Neural crest cell (in vitro differentiated cells): Measurements from ENCODE around the gene APOO. TPM values are rescaled to one million over a fixed set of nuclear protein-coding genes. Genes with fewer than 3 reads are reported as not detected.

ENCODE experiments used
- DNase-seq: peaks from one replicate; pipeline ENCODE4 v3.0.0; 2021; ENCODE audit warnings: low read depth, mixed read lengths, low spot score
- H3K27ac Mint-ChIP-seq: one replicate; pipeline ENCODE4 v1.8.0; 2021; ENCODE audit warnings: mild to moderate bottlenecking, mixed read lengths; ENCODE audit not compliant: unreplicated experiment
- H3K27me3 Mint-ChIP-seq: 2 replicates; pipeline ENCODE4 v1.8.0; 2021; ENCODE audit warnings: low read depth, mild to moderate bottlenecking, mixed read lengths
- H3K36me3 Mint-ChIP-seq: 2 replicates; pipeline ENCODE4 v1.8.0; 2021; ENCODE audit warnings: low read depth, mild to moderate bottlenecking, mixed read lengths
- H3K4me1 Mint-ChIP-seq: 2 replicates; pipeline ENCODE4 v1.8.0; 2021; ENCODE audit warnings: mixed read lengths
- H3K4me3 Mint-ChIP-seq: one replicate; pipeline ENCODE4 v1.8.0; 2021; ENCODE audit warnings: mild to moderate bottlenecking, mixed read lengths
- H3K9me3 Mint-ChIP-seq: 2 replicates; pipeline ENCODE4 v1.8.0; 2021; ENCODE audit warnings: mixed read lengths
- total RNA-seq: library from RNA; stranded (reverse); gene quantifications from 2 replicates; pipeline ENCODE4 v1.2.1, GENCODE V29; 2021
- TF ChIP-seq, protein P1 (sequence below): fragments of 200-600 bp; sonication (generic); conservative IDR thresholded peaks from 2 replicates; pipeline ENCODE4 v1.5.0; 2021; ENCODE audit warnings: antibody characterized with exemption, mild to moderate bottlenecking

APOO gene
- total RNA-seq, 1 donor from 2014 or later: 91.0 TPM

DNA sequence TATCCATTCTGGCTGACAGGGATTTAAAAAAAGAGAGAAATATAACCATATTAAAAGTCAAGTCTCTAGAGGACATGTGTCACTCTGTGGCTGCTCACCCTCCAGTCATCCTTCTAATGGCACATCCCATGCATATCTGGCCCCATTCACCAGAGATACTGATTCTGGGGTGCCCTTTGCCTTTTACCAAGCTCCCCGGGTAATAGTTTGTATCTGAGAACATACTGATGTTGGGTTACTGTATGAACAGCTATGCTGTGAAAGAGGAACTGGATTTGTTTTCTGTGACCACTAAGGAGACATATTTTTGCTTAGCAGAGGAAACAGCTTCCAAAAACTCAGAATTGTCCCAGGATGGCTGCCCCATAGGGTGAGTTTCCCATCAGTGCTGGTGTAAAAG, 68.8 kb downstream of the APOO start:
- Mint-ChIP-seq H3K4me1 (peaks cover 36% of the 10 kb centered on the region), H3K27me3 (no peaks in the 10 kb centered on the region), H3K36me3 (peaks cover 15% of the 10 kb centered on the region), H3K4me3 (no peak overlapping the region), H3K27ac (peak overlapping the region; percentile 27), H3K9me3 (no peaks in the 10 kb centered on the region)
- no peak for DNase-seq
- TF ChIP-seq, protein P1, sequence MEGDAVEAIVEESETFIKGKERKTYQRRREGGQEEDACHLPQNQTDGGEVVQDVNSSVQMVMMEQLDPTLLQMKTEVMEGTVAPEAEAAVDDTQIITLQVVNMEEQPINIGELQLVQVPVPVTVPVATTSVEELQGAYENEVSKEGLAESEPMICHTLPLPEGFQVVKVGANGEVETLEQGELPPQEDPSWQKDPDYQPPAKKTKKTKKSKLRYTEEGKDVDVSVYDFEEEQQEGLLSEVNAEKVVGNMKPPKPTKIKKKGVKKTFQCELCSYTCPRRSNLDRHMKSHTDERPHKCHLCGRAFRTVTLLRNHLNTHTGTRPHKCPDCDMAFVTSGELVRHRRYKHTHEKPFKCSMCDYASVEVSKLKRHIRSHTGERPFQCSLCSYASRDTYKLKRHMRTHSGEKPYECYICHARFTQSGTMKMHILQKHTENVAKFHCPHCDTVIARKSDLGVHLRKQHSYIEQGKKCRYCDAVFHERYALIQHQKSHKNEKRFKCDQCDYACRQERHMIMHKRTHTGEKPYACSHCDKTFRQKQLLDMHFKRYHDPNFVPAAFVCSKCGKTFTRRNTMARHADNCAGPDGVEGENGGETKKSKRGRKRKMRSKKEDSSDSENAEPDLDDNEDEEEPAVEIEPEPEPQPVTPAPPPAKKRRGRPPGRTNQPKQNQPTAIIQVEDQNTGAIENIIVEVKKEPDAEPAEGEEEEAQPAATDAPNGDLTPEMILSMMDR: no peak

DNA sequence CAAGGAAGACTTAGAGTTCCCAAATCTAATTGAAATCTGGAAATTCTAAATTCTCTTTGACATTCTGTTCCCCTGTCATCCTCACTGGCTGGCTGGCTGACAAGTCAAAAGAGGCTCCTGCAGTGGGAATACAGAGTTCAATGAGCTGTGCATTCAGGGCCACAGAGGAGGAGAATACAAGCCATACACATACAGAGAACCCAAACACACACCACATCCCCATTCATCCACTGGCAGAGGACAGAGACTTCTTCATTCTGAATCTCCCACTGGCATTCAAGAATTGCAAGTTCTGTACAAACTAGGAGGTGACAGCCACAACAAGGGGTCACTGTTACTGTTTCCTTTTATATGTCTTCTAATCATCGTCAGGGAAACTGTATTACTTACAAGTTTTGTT, 75.0 kb downstream of the APOO start:
- H3K4me3 Mint-ChIP-seq: no peak overlapping the region
- no peaks in the 10 kb centered on the region for H3K27me3 Mint-ChIP-seq
- H3K27ac Mint-ChIP-seq: peak overlapping the region; percentile 59
- TF ChIP-seq, protein P1: no peak
- peaks cover 26% of the 10 kb centered on the region for H3K4me1 Mint-ChIP-seq
- H3K36me3 Mint-ChIP-seq: peaks cover 5% of the 10 kb centered on the region
- no peak for DNase-seq
- no peaks in the 10 kb centered on the region for H3K9me3 Mint-ChIP-seq

DNA sequence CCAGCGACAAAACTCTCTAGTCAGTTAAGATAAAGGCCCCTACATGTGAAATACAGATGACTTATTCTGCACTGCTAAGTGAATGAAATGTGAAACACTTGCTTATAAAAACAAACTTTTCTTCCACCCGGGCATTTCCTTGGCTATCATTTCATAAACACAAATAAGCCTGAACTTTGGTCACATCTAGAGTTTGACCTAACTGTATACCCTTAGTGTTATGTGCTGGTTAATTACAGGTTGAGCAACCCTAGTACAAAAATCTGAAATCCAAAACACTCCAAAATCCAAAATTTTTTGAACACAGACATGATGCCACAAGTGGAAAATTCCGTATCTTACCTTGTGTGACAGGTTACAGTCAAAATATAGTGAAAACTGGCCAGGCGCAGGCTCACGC, 78.9 kb downstream of the APOO start:
- Mint-ChIP-seq H3K4me1 (peaks cover 29% of the 10 kb centered on the region), H3K27ac (no peak overlapping the region), H3K27me3 (no peaks in the 10 kb centered on the region), H3K4me3 (no peak overlapping the region), H3K9me3 (no peaks in the 10 kb centered on the region), H3K36me3 (no peaks in the 10 kb centered on the region)
- no peak for DNase-seq
- TF ChIP-seq, protein P1: no peak

DNA sequence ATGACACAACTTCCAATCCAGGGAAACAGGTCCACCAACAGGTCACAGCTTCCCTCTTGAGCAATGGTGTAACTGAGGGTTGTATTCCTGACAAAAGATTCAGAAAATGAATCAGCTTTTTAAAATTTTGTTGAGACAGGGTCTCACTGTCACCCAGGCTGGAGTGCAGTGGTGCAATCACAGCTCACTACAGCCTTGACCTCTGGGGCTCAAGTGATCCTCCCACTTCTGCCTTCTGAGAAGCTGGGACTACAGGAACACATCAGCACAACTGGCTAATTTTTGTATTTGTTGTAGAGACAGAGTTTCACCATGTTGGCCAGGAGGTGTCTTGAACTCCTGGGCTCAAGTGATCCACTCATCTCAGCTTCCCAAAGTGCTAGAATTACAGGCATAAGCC, 81.1 kb downstream of the APOO start:
- no peak for DNase-seq
- Mint-ChIP-seq H3K4me1 (peaks cover 26% of the 10 kb centered on the region), H3K4me3 (no peak overlapping the region), H3K36me3 (no peaks in the 10 kb centered on the region), H3K9me3 (no peaks in the 10 kb centered on the region), H3K27ac (no peak overlapping the region), H3K27me3 (no peaks in the 10 kb centered on the region)
- TF ChIP-seq, protein P1: no peak

DNA sequence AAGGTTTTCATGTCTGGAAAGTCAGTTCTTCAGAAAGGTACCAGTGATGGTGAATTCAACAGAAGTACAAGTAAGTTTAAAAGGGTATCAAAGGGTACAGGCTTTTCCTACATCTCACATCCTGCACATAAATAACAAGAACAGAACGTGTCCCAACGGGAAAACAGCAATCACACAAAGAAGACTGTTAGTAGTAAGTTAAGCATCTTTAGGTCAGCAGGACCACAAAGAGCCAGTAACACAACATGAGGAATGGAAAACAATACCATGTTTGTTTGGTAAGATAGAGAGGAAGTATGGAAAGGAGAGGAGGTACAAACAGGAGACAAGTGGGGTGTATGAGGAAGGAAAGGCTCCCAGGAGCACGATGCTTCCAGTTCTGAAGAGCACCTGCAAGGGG, 81.5 kb downstream of the APOO start:
- Mint-ChIP-seq H3K4me3 (no peak overlapping the region), H3K4me1 (peaks cover 26% of the 10 kb centered on the region), H3K9me3 (no peaks in the 10 kb centered on the region), H3K27me3 (no peaks in the 10 kb centered on the region), H3K27ac (no peak overlapping the region), H3K36me3 (no peaks in the 10 kb centered on the region)
- TF ChIP-seq, protein P1: no peak
- DNase-seq: no peak

DNA sequence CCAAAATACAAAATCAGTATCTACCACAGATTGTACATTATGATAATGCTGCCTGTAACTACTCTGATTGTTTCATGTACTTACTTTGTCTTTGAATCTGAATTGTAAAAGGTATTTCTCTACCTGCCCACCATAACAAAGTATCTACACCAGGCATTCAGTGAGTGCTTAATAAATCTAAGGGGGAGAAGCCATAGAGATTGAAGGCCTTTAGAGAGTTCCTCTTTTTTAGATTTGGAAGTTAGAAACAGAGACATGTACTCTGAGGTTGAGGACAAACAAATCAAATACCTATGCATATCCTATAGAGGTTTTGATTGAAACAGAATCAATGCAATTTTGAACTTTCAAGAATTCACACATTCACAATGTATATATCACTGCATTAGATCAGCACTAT, 82.1 kb downstream of the APOO start:
- Mint-ChIP-seq H3K27me3 (no peaks in the 10 kb centered on the region), H3K36me3 (no peaks in the 10 kb centered on the region), H3K27ac (no peak overlapping the region), H3K9me3 (no peaks in the 10 kb centered on the region), H3K4me1 (peaks cover 26% of the 10 kb centered on the region), H3K4me3 (no peak overlapping the region)
- TF ChIP-seq, protein P1: no peak
- DNase-seq: no peak
